HepG2 (cell line): ENCODE measurements around the gene EVI2B. TPM values are rescaled to one million over a fixed set of nuclear protein-coding genes. Genes with fewer than 3 reads are reported as not detected.

Source experiments
- CAMTA2 ChIP-seq: sonication (generic); formaldehyde crosslinking; IDR thresholded peaks from 2 replicates; pipeline ENCODE4 v1.4.0; 2020; ENCODE audit warnings: mild to moderate bottlenecking, missing genetic modification reagents, borderline replicate concordance
- CEBPZ ChIP-seq: IDR thresholded peaks from 2 replicates; pipeline ENCODE4 v1.6.1; 2012; ENCODE audit warnings: low read length, improper control_type of control experiment
- GATAD2A ChIP-seq: IDR thresholded peaks from 2 replicates; pipeline ENCODE4 v1.6.1; 2016
- GTF3A ChIP-seq: sonication (generic); formaldehyde crosslinking; conservative IDR thresholded peaks from 2 replicates; pipeline ENCODE4 v1.4.0; 2020; ENCODE audit warnings: mild to moderate bottlenecking, missing genetic modification reagents
- HNRNPL ChIP-seq: fragments of 200-400 bp; formaldehyde crosslinking; IDR thresholded peaks from 2 replicates; pipeline ENCODE4 v1.6.1; 2017; ENCODE audit warnings: mild to moderate bottlenecking, low read depth, low read length
- SCMH1 ChIP-seq: sonication (generic); formaldehyde crosslinking; IDR thresholded peaks from 2 replicates; pipeline ENCODE4 v1.9.0; 2021; ENCODE audit warnings: missing genetic modification reagents, mild to moderate bottlenecking, borderline replicate concordance
- ZBTB25 ChIP-seq: IDR thresholded peaks from 2 replicates; pipeline ENCODE4 v1.6.1; 2018; ENCODE audit warnings: missing genetic modification reagents
- ZNF18 ChIP-seq: sonication (generic); formaldehyde crosslinking; IDR thresholded peaks from 2 replicates; pipeline ENCODE4 v1.8.0; 2022; ENCODE audit warnings: mild to moderate bottlenecking, missing genetic modification reagents; ENCODE audit not compliant: insufficient replicate concordance
- ZNF234 ChIP-seq: sonication (generic); formaldehyde crosslinking; conservative IDR thresholded peaks from 2 replicates; pipeline ENCODE4 v1.5.1; 2020; ENCODE audit warnings: mild to moderate bottlenecking, missing genetic modification reagents
- ZNF672 ChIP-seq: sonication (generic); formaldehyde crosslinking; IDR thresholded peaks from 2 replicates; pipeline ENCODE4 v1.8.1; 2022; ENCODE audit warnings: missing genetic modification reagents
- ZNF737 ChIP-seq: sonication (generic); formaldehyde crosslinking; IDR thresholded peaks from 2 replicates; pipeline ENCODE4 v1.5.0; 2020; ENCODE audit warnings: missing genetic modification reagents, mild to moderate bottlenecking, borderline replicate concordance
- polyA plus RNA-seq, 8 experiments: library from polyadenylated mRNA; depleted of rRNA in 3 of 8; stranded (reverse) in 7 of 8; unstranded in 1 of 8; fragments of >200 nt; fragmentation: Illumina TruSeq in 4 of 8; extraction: Trizol in 4 of 8; gene quantifications; 2 replicates each; pipeline versions ENCODE4 v1.2.1 to v1.2.3, GENCODE V29; 2011 to 2016; ENCODE audit warnings: low read depth in 4 of 8, missing spikeins in 1 of 8, mixed read lengths in 1 of 8; ENCODE audit not compliant: insufficient read depth in 1 of 8
- total RNA-seq, 5 experiments: library from RNA; depleted of rRNA; stranded (reverse); fragments of >200 nt; fragmentation: Illumina TruSeq; extraction: Trizol; gene quantifications; 2 replicates each; pipeline ENCODE4 v1.2.3, GENCODE V29; 2016; ENCODE audit warnings: low read depth in 1 of 5

Gene EVI2B
- total and polyA plus RNA-seq, 2 of the 13 experiments (the other 11 are each of a cell fraction or from before 2014, with no cell fraction given), result not detected

- TF ChIP-seq GTF3A (no peak), SCMH1 (no peak), HNRNPL (no peak), ZBTB25 (CRISPR knock-in tag) (no peak), ZNF737 (CRISPR knock-in tag) (no peak), GATAD2A (CRISPR knock-in tag) (no peak), CEBPZ (no peak), CAMTA2 (CRISPR knock-in tag) (no peak), ZNF672 (no peak), ZNF18 (CRISPR knock-in tag) (no peak), ZNF234 (no peak)
These were observed 3.6 kb downstream of the EVI2B start (continued) for GRCh38 chr17:31310260-31310659.
